ENCODE measurements around the gene TDP2.

TDP2 gene

DNA sequence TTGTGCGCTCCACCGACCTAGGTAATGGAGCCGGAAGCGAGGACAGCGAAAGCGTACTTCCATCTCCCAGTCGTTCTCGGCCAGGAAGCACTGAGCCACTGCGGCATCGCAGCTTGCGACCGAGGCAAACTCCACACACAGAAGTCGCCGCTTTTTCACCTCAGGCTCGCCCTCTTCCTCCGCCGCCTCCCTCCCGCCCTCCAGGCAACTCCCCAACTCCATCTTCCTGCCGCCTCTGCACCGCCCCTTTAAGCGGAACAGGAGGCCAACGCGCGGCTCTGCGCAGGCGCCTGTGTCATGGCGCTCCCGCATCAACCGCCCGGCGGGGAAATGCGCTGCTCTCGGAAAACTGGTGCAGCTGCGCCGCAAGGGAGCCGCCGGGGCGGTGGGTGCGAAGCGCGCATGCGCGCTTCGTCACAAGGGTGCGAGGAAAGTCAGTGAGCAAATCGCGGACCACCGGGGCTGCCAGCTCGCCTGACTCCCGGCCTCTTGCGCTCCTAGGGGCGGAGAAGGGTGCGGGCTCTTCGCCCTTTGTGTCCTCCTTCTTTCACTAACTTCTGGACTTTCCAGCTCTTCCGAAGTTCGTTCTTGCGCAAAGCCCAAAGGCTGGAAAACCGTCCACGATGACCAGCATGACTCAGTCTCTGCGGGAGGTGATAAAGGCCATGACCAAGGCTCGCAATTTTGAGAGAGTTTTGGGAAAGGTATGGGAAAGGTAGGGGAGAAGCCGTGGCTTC, at the start of gene TDP2, which contains the start of gene ACOT13:
TDP2 (minus strand) TSS at position 259 of the 737 bp plus-strand sequence; CDS start at position 222, 37 bp downstream.
ACOT13 (plus strand) TSS at position 437 of the 737 bp plus-strand sequence; CDS start at position 624, 187 bp downstream.
- DNase-seq, result peak; percentile 93 to 96

DNA sequence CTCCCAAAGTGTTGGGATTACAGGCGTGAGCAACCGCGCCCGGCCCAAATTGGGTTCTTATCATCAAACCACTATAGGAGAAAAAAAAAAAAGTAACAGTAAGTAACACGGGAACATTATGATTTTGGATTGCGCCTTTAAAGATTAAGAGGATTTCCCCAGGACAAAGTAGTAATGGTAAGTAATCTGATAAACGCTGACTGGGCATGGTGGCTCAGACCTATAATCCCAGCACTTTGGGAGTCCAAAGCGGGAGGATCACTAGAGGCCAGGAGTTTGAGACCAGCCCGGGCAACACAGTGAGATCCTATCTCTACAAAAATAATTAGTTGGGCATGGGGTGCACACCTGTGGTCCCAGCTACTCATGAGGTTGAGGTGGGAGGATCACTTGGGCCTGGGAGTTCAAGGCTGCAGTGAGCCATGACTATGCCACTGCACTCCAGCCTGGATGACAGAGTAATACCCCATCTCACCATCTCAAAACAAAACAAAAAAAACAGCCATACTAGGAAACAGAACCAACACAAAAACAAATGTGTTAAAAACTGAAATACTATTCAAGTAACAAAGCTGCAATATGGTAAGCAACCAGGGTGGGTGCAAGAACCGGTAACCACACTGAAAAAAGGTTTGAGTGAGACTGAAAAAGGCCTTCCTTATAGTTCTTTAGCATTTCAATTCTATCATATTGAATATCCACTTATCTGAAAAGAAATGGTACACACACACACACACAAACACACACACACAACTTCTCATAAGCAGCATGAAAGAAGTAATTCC, 44.0 kb upstream of the TDP2 start:
- no peak for DNase-seq

- no peak for DNase-seq
Measured at GRCh38 chr6:24709014-24709711, 42.5 kb upstream of the TDP2 start.

DNA sequence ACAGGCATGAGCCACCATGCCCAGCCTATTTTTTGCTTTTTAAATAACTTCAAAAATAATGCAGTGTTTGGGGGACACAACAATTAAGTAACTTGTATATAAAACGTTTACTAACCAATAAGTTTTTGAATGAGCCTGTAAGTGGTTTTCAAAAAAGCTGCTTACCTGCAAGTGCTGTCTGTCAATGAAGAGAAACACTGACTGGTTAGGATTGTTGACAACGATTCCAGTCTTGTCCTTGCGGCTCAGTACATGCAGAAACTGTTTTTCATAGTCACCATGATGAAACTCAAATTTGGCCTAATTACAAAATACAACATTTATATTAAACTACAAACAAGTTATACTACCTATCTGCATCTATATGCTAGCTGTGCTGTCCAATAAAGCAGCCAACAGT, 41.9 kb upstream of the TDP2 start:
- no peak for DNase-seq

DNA sequence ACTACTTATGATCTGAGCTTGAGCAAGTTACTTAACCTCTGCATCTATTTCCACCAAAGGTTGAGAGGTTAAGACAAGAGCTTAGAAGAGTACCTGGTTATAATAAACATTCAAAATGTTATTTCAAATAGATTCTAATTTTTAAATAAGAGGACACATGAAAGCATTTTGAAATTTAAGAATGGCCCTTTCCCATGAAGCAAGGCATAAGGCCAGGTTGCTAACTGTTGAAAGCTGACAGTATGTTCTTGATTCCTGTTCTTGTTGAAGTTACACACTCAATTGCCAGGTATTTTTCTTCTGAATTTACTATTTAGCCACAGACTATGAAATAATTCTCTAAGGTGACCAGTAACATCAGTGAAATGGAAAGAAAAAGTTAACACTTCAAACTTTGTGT, 37.8 kb upstream of the TDP2 start:
- no peak for DNase-seq

DNA sequence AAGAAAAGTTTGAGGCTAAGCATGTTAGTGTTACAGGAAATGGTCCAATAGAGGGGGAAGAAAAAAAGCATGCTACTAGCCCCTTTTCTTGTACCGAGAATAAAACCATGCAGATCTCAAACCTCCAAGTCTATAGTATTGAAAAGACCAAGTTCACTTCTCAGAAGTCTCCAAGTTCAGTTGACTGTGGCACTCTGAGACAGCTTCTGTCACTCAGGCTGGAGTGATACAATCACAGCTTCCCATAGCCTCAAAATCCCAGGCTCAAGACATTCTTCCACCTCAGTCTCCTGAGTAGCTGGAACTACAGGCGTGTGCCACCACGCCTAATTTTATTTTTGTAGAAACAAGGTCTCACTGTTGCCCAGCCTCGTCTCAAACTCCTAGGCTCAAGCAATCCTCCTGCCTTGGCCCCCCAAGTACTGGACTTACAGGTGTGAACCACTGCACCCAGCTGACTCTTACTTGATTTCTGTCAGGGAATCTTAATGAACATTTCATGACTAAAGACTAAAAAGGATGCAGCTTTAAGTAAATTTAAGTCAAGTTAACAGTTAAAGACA, 36.1 kb upstream of the TDP2 start:
- DNase-seq, result no peak

GRCh38 chr6:24699521-24700359, 33.0 kb upstream of the TDP2 start:
- no peak for DNase-seq

GRCh38 chr6:24696097-24696496, 29.4 kb upstream of the TDP2 start:
- DNase-seq, result no peak

DNA sequence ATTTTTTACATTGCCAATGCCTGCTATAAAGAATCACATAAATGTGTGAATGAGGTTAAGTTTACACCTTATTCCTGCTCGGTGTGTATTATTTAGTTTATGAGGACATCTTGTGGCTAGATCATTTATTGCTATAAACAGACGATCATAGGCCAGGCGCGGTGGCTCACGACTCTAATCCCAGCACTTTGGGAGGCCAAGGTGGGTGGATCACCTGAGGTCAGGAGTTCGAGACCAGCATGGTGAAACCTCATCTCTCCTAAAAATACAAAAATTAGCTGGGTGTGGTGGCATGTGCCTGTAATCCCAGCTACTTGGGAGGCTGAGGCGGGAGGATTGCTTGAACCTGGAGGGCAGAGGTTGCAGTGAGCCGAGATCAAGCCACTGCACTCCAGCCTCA, 28.9 kb upstream of the TDP2 start:
- peak; percentile 10 to 16 for DNase-seq

GRCh38 chr6:24694198-24694597, 27.5 kb upstream of the TDP2 start:
- no peak for DNase-seq

DNA sequence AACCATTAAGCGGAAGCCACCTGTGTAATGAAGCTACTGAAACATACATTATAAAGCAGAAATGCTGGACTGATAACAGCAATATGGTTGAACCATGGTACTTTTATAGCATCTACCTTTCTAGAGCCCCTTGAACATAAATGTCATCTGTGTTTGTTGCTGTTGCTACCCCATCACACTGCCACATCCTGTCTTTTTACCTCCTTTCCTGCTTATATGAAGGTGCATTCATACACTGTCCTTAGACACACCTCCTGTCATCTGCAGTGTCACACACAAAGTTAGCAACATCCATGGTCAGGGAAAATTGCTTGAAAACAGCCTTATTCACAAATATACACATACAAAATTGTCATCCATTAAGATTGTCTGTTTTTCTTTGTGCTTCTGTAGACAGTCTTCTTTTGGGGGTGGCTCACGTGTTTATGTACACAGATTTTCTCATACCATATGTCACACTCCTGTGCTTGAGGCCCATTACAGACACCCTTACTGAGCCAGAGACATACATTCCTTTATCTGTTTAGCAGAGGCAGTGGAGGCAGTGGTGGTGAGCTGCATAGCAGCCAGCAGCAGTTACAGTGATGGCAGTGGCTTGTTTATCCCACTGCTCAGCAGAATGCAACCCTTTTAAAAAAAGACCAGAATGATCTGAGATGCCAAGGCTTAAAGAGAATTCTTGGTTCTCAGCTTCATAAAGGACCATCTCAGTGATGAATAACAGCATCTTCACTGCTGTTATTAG, 26.3 kb upstream of the TDP2 start:
- no peak for DNase-seq

- DNase-seq, result no peak
Measured at GRCh38 chr6:24692415-24692814, 25.7 kb upstream of the TDP2 start.

- DNase-seq, result no peak
Measured at GRCh38 chr6:24692003-24692402, 25.3 kb upstream of the TDP2 start.

- no peak for DNase-seq
Measured at GRCh38 chr6:24691550-24691949, 24.9 kb upstream of the TDP2 start.

GRCh38 chr6:24690593-24690992, 23.9 kb upstream of the TDP2 start:
- no peak for DNase-seq

DNA sequence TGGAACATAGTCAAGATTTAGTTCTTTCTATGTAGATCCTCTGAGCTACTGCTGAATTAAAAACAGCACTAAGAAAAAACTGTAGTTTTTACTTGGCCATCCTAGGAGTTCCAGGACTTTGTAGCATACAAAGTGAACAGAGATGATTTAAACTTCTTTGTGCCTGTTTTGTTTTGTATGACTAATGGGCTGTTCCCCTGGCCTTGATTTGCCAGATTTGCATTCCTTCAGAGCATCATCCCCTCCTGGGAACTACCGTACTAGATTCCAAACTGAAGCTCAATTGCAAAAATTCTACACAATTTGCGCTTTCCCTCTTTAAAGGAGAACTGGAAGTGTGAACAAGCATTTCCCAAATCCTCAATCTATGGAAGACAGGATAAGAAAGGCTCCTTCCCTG, 23.3 kb upstream of the TDP2 start:
- DNase-seq, result no peak

GRCh38 chr6:24686946-24687345, 20.2 kb upstream of the TDP2 start:
- no peak for DNase-seq

- no peak for DNase-seq
Measured at GRCh38 chr6:24686408-24686807, 19.7 kb upstream of the TDP2 start.

DNA sequence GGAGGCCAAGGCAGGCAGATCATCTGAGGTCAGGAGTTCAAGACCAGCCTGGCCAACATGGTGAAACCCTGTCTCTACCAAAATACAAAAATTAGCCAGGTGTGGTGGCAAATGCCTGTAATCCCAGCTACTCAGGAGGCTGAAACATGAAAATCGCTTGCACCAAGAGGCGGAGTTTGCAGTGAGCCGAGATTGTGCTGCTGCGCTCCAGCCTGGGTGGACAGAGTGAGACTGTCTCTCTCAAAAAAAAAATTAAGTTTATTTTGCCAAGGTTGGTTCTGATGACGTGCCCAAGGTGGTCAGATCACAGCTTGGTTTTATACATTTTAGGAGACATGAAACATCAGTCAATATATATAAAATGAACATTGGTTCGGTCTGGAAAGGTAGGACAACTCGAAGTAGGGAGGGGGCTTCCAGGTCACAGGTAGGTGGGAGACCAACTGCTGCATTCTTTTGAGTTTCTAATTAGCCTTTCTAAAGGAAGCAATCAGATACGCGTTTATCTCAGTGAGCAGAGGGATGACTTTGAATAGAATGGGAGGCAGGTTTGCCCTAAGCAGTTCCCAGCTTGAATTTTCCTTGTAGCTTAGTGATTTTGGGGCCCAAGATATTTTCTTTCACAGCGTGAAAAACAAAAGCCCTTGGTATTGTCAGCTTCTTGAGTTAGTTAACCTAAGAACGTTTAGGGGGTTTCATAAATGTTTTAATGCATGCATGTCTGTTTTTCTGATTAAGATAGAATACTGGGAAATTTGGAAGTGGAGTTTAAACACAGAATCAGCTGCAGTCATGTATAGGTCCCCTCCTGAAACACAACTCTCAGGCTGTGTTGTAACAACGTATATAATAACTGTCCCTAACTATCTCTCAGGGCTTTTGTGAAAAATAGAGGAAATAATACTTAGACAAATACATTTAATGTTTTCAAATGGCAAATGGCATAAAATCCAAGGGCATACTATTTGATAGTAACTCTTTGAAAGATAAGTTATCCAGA, 16.9 kb upstream of the TDP2 start:
- no peak for DNase-seq

DNA sequence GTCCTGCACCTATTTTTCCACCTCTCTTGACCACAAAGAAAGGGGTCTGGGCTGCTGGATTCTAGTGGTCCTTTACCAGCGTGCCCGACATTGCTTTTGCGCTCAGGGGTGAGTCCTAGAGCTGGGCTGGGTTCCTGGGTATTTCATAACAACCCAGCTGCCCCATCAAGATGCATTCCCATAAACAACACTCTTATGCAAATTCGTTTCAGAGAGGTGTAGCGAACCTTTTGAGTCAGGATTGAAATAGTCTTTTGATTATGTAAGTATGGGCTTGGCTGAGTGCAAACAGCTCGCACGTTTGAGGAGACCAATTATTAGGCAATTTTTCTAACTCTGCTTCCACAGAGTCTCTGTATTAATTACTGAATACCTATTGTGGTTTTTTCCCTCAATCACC, 13.9 kb upstream of the TDP2 start:
- DNase-seq, result no peak
